NCI-H82 (cell line): ENCODE measurements around the gene ERC2.

ENCODE experiments used
- DNase-seq: peaks from one replicate; lab custom pipeline; 2025; lab: John Stamatoyannopoulos, UW

Gene ERC2

GRCh38 chr3:55795296-55795695 is 673.0 kb downstream of the ERC2 start:
- DNase-seq, result no peak

DNA sequence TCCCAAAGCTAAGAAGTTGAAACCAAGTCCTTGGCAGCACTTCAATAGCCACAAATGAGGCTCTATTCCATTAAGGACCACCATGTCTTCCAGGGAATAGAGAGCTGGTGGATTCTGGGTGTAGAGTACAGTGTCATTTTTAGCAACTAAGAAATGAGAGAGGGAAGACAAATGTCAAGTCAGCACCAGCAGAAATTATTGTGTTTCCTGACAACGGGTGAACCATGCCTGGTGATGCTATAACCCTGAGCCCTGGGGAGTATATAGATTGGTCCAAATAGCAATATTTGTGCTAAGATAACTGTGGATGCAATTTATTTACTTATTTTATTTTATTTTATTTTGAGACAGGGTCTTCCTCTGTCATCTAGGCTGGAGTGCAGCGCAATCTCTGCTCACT is 675.5 kb downstream of the ERC2 start:
- DNase-seq, result no peak

DNA sequence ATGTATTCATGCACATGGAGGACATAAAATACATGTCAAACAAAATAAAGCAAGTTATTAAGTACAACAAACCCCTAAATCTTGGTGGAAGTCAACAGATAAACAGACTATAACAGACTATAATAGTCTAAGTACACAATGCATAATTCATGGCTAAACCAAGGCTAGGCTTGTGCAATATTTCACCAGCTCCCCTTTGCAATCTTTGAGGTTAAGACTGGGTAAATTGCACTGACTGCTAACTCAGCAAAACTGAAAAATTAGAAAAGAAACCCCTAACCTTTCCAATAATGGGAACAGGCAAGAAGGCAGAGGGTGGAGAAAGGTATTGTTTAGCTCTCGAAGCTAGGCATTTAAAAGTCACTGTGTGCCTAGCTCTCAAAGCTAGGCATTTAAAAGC is 676.3 kb downstream of the ERC2 start:
- DNase-seq, result no peak

DNA sequence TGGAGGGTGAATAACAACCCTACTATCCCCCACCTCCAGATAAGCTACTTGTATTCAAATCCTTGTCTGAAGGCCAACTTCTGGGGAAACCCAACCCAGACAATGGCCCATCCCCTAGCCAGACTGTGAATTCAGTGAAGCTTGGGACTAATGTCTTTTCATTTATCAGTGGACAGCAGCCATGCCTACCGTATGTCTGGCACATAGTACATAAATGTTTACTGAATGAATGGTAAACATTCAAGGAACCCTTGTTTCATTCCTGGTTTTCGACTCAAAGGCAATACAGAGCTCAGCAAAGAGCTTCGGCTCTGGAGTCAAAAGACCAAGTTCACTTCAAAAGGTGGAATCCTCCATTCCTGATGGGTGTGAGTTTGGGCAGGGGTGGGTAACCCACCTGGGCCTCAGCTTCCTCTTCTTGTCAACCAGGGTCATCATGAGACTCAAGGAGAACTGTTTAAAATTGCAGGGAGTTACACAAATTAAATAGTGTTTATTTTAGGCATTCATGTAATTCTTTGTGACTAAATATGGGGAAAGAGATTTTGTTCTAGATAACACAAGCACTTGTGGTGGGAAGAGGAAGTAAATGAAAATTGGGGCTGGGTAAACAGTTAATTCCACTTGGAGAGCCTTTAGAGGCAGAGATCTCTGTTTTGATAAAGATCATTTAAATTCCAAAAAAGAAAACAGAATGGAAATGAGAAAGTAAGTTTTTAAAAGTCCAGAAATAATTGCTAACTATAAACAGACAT is 677.5 kb downstream of the ERC2 start:
- no peak for DNase-seq

DNA sequence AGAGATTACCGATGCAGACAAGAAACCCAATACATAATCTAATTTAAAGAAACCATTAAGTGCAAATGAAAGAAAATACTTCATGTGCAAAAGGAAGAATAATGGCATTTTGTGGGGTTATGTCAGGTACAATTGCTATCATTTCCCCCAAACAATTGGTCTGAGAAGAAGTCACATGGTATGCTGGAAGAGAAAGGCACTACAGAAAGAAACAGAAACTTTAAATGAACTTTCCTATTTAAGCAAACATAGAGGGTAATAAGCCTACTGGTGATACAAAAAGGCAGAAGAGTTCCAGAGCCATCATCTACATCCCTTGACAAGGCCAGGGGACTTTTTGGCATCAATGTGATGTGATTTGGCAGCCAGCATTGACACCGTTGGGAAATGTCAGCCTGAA is 678.8 kb downstream of the ERC2 start:
- no peak for DNase-seq

GRCh38 chr3:55782807-55783206 is 685.5 kb downstream of the ERC2 start:
- no peak for DNase-seq

GRCh38 chr3:55782351-55782750 is 685.9 kb downstream of the ERC2 start:
- no peak for DNase-seq

DNA sequence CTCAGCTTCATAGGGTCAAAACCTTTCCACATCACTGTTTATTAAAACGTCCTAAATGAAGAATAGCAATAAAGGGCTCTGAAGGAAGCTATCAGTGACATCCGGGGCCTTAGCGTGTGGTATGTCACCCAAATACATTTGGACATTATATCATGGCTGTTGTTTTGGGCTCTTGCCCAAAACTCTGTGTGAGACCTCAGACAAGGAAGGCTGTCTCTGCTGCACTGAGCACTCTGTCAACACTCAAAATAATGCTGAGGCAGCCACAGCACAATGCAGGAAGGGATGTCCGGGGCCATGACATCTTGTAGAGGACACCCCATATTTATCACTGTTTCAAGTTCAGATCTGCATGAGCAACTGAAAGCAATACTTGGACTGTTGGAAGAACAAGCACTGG is 687.4 kb downstream of the ERC2 start:
- DNase-seq, result no peak

- no peak for DNase-seq
These were observed 688.7 kb downstream of the ERC2 start for GRCh38 chr3:55779543-55779942.

GRCh38 chr3:55775366-55776154 is 692.7 kb downstream of the ERC2 start:
- DNase-seq, result peak; percentile 42

DNA sequence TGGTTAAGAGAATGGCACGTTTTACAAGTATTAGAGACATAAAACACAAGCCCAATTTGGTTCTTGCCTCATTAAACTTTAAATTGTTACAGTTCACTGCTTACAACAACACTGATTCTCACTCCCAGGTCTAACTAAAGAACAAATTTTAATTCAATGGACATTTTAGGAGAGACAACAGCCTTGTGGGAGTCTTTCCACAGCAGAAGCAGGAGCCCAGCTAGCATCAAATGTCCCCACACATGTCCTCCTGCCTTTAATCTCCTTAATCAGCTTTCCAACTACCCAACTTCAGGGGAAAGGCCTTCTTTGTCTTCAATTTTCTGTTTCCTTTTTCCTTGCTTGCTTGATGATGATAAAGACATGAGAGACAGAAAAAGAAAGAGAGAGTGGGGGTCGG is 693.4 kb downstream of the ERC2 start:
- DNase-seq, result peak; percentile 70

DNA sequence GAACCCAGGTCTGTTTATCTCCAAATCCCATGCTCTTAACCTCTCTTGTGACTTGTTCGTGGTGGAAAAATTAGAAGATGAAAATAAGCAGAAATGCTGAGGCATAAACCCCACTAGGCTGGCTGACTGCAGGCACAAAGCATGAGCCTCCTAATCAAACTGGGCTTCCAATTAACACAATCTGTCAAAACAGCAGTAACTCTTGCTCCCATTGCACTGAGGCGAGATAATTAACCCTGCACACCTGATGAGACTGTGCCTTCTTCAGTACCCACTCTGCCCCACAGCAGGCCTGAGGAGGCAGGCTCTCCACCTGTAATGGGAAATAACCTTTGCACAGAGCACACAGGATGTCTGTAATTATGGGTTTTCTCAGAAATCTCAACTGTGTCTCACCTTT is 696.8 kb downstream of the ERC2 start:
- no peak for DNase-seq

- no peak for DNase-seq
These were observed 698.2 kb downstream of the ERC2 start for GRCh38 chr3:55770077-55770476.

GRCh38 chr3:55766753-55767152 is 701.5 kb downstream of the ERC2 start:
- DNase-seq, result no peak

GRCh38 chr3:55765906-55766701 is 702.2 kb downstream of the ERC2 start:
- no peak for DNase-seq

DNA sequence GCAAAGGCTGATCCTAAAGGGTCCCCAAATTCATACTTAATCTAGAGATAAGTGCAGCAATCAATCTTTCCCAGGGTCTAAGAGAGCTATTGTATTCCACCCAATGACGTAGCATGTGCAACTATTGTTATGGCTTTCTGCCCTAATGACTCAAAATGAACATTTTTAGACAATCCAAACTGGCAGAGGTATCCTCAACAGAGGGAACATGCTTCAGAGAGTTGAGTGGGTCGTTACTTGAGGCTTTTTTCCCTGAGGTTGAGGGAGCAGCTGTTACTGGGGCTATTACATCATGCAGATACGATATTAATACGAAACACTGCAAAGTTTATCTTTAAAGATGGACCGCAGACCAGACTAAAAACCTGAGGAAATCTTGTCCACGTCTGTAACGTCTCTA is 702.9 kb downstream of the ERC2 start:
- no peak for DNase-seq

GRCh38 chr3:55756976-55757375 is 711.3 kb downstream of the ERC2 start:
- DNase-seq, result no peak

GRCh38 chr3:55755516-55756205 is 712.6 kb downstream of the ERC2 start:
- DNase-seq, result no peak

- DNase-seq, result no peak
These were observed 715.4 kb downstream of the ERC2 start for GRCh38 chr3:55752911-55753310.

DNA sequence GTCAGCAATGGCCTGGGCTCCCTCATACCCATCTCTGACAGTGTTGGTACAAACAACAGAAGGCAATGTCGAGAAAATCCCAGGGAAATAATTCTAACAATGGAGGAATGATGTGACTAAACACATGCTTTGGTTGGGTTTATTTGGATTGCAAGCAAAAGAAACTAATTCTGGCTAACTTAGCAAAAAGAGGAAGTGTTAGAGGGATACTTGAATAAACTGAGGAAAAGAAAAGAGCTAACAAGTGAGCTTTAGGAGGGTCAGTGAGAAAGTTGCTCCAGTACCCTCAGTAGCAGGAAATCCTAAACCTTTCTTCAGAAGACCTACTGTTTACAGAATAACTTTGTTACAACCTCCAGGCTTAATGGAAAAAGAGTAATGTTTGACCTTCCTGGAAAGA is 716.5 kb downstream of the ERC2 start:
- no peak for DNase-seq

GRCh38 chr3:55750525-55750924 is 717.7 kb downstream of the ERC2 start:
- no peak for DNase-seq

DNA sequence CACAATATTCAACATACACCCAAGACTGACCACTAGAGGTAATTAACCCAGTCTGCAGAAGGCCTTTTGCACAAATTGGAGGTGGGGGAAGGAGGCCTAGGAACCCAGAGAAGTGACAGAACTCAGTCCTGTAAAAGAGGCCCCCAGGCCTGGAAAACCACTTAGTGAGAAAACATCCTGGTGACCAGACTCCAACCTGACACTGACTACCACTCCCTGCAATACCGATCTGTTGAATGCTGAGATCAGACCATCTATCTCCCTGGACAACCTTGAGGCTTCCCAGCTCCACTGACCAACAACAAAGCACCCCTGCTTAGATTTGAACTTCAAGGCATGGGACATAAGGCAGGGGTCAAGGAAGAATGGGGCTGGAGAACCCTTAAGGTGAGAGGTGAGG is 719.2 kb downstream of the ERC2 start:
- no peak for DNase-seq
